HCT116 (cell line): Measurements from ENCODE around the gene RANBP1.

Experiments used
- CTCF ChIP-seq, 3 experiments: fragments of 200-600 bp in 1 of 3; sonication (generic) in 1 of 3; IDR thresholded peaks in 2 of 3; conservative IDR thresholded peaks in 1 of 3; 2 replicates each; pipeline ENCODE4 v1.5.1; 2012 to 2017; ENCODE audit warnings: low read depth in 2 of 3, low read length in 2 of 3, antibody characterized with exemption in 1 of 3, borderline replicate concordance in 1 of 3, control low read depth in 1 of 3, mild to moderate bottlenecking in 1 of 3, mixed read lengths in 1 of 3, mixed run types in 1 of 3, moderate library complexity in 1 of 3; ENCODE audit not compliant: insufficient read depth in 1 of 3
- FOSL1 ChIP-seq: IDR thresholded peaks from 2 replicates; pipeline ENCODE4 v1.6.1; 2012; ENCODE audit warnings: low read depth
- JUND ChIP-seq: IDR thresholded peaks from 2 replicates; pipeline ENCODE4 v1.6.1; 2012
- MAX ChIP-seq: IDR thresholded peaks from 2 replicates; pipeline ENCODE4 v1.6.1; 2012
- POLR2A ChIP-seq: IDR thresholded peaks from 2 replicates; pipeline ENCODE4 v1.7.0; 2011; ENCODE audit warnings: borderline replicate concordance; ENCODE audit not compliant: insufficient read depth, insufficient read length; ENCODE audit errors: extremely low read depth
- SIN3A ChIP-seq: IDR thresholded peaks from 2 replicates; pipeline ENCODE4 v1.6.1; 2012; ENCODE audit warnings: low read depth
- SP1 ChIP-seq: IDR thresholded peaks from 2 replicates; pipeline ENCODE4 v1.6.1; 2012; ENCODE audit warnings: low read depth
- ZBTB33 ChIP-seq: IDR thresholded peaks from 2 replicates; pipeline ENCODE4 v1.6.1; 2011; ENCODE audit warnings: mild to moderate bottlenecking, low read length, moderate library complexity; ENCODE audit not compliant: insufficient replicate concordance; ENCODE audit errors: extremely low read depth
- ZFX ChIP-seq: fragments of 450-650 bp; IDR thresholded peaks from 2 replicates; pipeline ENCODE4 v1.6.1; 2017
- TF ChIP-seq, protein P1 (sequence below): IDR thresholded peaks from 2 replicates; pipeline ENCODE4 v1.6.1; 2012

DNA sequence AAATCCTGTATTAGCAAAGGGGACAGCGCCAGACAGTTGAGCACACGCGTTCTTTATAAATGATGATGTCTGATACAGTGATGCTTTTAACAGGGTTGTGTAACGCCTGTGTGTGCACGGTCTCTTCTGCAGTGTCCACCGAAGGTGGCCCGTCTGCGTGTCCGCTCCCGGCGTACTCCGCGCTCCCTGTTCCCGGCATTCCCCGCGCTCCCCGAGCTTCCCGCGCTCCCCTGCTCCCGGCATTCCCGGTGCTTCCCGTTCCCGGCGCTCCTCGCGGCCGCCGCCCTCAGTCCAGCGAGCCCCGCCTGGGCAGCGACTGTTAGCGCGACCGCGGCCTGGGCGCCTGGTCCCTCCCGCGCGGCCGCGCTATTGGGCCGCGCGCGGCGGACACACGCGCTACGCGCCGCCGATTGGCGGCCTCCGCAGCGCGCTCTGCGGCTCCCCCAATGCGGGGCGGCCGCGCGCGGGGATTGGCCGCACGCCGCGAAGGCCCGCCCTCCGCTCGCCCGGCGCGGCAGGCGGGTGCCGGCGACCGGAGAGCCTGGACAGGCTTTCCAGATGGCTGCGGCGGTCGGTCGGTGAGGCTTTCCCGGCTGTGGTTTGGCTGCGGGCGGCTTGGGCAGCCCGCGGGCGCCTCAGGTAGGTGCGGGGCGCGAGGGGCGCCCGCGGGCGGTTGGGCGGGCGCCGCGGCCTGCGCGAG lies 36.0 kb upstream of the RANBP1 start, which contains the start of gene DGCR8:
- TF ChIP-seq CTCF (IDR thresholded peaks at IDR 0.05 in 2 of 3, conservative IDR thresholded peaks at IDR 0.05 in 1 of 3; ENCODE audit: borderline replicate concordance in 1 of 3, insufficient read depth in 1 of 3, low read depth in 2 of 3, low read length in 2 of 3) = no peak
- no peak for TF ChIP-seq JUND
- peak; percentile 71 for TF ChIP-seq SP1
- peak; percentile 94 for TF ChIP-seq POLR2A
- TF ChIP-seq FOSL1 = no peak
- peak; percentile 86 for TF ChIP-seq SIN3A
- TF ChIP-seq ZFX = peak; percentile 96
- peak; percentile 90 for TF ChIP-seq MAX
- TF ChIP-seq ZBTB33 = no peak
- TF ChIP-seq, protein P1, sequence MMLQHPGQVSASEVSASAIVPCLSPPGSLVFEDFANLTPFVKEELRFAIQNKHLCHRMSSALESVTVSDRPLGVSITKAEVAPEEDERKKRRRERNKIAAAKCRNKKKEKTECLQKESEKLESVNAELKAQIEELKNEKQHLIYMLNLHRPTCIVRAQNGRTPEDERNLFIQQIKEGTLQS = no peak
